ENCODE data around the gene CARMIL3. TPM values are rescaled to one million over a fixed set of nuclear protein-coding genes. Genes with fewer than 3 reads are reported as not detected.
A peak's percentile ranks its signal among the peaks of the same experiment; 100 is the strongest.

Gene CARMIL3
- polyA plus RNA-seq, 1 donor from 2014 or later: 43.6 TPM

DNA sequence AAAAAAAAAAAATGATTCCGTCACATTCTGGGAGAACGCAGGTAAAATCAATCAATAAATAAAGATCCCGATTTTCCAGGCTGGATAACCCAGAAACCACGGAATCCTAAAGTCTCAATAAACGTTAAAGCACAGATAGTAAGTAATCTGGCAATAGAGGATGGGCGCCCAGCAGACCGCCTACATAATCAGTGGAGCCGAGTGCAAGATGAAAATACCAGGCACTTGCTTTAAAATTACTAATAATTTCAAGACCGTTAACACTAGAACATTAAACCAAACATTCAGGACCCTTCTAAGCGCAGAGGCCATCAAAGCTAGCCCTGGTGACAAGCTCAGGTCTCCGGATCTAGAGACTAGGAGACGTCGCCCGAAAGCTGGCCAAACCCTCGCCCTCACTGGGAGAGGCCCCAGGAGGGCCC, 61.6 kb downstream of the CARMIL3 start:
- no peaks in the 10 kb centered on the region for H3K27me3 ChIP-seq (ENCODE audit: insufficient read depth, low read depth, low read length)
- peaks cover 10% of the 10 kb centered on the region for H3K79me2 ChIP-seq (replicated peaks; ENCODE audit: insufficient read depth, low read length)
- TF ChIP-seq, protein P1, sequence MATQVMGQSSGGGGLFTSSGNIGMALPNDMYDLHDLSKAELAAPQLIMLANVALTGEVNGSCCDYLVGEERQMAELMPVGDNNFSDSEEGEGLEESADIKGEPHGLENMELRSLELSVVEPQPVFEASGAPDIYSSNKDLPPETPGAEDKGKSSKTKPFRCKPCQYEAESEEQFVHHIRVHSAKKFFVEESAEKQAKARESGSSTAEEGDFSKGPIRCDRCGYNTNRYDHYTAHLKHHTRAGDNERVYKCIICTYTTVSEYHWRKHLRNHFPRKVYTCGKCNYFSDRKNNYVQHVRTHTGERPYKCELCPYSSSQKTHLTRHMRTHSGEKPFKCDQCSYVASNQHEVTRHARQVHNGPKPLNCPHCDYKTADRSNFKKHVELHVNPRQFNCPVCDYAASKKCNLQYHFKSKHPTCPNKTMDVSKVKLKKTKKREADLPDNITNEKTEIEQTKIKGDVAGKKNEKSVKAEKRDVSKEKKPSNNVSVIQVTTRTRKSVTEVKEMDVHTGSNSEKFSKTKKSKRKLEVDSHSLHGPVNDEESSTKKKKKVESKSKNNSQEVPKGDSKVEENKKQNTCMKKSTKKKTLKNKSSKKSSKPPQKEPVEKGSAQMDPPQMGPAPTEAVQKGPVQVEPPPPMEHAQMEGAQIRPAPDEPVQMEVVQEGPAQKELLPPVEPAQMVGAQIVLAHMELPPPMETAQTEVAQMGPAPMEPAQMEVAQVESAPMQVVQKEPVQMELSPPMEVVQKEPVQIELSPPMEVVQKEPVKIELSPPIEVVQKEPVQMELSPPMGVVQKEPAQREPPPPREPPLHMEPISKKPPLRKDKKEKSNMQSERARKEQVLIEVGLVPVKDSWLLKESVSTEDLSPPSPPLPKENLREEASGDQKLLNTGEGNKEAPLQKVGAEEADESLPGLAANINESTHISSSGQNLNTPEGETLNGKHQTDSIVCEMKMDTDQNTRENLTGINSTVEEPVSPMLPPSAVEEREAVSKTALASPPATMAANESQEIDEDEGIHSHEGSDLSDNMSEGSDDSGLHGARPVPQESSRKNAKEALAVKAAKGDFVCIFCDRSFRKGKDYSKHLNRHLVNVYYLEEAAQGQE (IDR thresholded peaks at IDR 0.05; ENCODE audit: borderline replicate concordance): no peak
- TF ChIP-seq RAD21 (conservative IDR thresholded peaks at IDR 0.05) (no peak), EZH2 (IDR thresholded peaks at IDR 0.05; ENCODE audit: borderline replicate concordance, insufficient read depth, low read length, poor library complexity, severe bottlenecking) (no peak), SMC3 (conservative IDR thresholded peaks at IDR 0.05; ENCODE audit: poor library complexity) (no peak), TAF1 (IDR thresholded peaks at IDR 0.05; ENCODE audit: low read depth) (no peak), POLR2AphosphoS5 (IDR thresholded peaks at IDR 0.05) (no peak), MXI1 (conservative IDR thresholded peaks at IDR 0.05; ENCODE audit: poor library complexity, severe bottlenecking) (no peak), EP300 (conservative IDR thresholded peaks at IDR 0.05; ENCODE audit: poor library complexity, severe bottlenecking) (no peak)
- TF ChIP-seq, protein P2, sequence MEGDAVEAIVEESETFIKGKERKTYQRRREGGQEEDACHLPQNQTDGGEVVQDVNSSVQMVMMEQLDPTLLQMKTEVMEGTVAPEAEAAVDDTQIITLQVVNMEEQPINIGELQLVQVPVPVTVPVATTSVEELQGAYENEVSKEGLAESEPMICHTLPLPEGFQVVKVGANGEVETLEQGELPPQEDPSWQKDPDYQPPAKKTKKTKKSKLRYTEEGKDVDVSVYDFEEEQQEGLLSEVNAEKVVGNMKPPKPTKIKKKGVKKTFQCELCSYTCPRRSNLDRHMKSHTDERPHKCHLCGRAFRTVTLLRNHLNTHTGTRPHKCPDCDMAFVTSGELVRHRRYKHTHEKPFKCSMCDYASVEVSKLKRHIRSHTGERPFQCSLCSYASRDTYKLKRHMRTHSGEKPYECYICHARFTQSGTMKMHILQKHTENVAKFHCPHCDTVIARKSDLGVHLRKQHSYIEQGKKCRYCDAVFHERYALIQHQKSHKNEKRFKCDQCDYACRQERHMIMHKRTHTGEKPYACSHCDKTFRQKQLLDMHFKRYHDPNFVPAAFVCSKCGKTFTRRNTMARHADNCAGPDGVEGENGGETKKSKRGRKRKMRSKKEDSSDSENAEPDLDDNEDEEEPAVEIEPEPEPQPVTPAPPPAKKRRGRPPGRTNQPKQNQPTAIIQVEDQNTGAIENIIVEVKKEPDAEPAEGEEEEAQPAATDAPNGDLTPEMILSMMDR (IDR thresholded peaks at IDR 0.05; ENCODE audit: poor library complexity, severe bottlenecking): no peak
- peak overlapping the region; percentile 89 for H3K4me3 ChIP-seq (ENCODE audit: low read length)
- peak overlapping the region; percentile 84 for H3K4me2 ChIP-seq (ENCODE audit: low read length)
- peak overlapping the region; percentile 100 for H3K27ac ChIP-seq (ENCODE audit: low read length)
- no peaks in the 10 kb centered on the region for H3F3A ChIP-seq (ENCODE audit: insufficient read depth, low read length, poor library complexity, severe bottlenecking)
- no peaks in the 10 kb centered on the region for H4K20me1 ChIP-seq (ENCODE audit: insufficient read depth)
- peak overlapping the region; percentile 99 for H2AFZ ChIP-seq (ENCODE audit: low read depth, low read length)
- no peaks in the 10 kb centered on the region for H3K36me3 ChIP-seq (ENCODE audit: insufficient read depth, low read length)
- H3K9me3 ChIP-seq (ENCODE audit: low read length): no peaks in the 10 kb centered on the region
- peak overlapping the region; percentile 98 for H3K9ac ChIP-seq (ENCODE audit: low read length)
- no peaks in the 10 kb centered on the region for H3K9me2 ChIP-seq (ENCODE audit: insufficient read depth, low read length)

DNA sequence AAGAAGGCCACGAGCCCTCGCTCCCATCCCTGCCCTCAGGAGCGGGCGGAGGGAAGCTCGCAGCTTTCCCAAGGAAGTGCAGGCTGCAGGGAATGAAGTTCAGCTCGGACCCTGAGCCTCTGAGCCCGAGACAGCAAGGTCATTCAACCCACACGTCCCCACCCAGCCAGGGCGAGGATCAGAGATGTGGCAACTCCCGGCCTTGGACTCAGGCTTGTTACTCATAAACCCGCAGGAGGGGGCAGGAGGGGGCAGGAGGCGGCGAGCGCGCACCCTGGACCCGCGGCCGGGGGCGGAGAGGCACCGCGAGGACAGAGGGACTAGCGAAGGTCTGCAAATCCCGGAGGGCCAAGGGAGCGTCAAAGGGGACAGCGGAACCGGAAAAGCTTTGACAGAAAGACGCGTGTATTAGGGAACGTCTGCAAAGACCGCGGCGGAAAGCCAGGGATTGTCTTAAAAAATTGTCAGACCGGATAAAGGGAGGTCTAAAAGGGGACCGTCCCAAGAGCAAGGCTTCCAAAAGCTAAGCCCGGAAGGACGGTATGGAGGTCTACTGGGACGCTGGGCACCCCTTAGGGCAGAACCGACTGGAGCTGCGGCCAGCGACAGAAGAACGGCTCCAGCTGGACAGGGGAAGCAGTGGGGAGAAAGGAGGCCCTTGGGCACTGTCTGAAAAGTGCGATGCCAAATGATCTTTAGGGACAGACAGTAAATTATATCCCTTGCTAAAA, 62.2 kb downstream of the CARMIL3 start:
- H4K20me1 ChIP-seq (ENCODE audit: insufficient read depth): no peaks in the 10 kb centered on the region
- H3K36me3 ChIP-seq (ENCODE audit: insufficient read depth, low read length): no peaks in the 10 kb centered on the region
- no peaks in the 10 kb centered on the region for H3K9me3 ChIP-seq (ENCODE audit: low read length)
- H3K79me2 ChIP-seq (replicated peaks; ENCODE audit: insufficient read depth, low read length): peaks cover 10% of the 10 kb centered on the region
- H3K9ac ChIP-seq (ENCODE audit: low read length): peak overlapping the region; percentile 98
- H3K27me3 ChIP-seq (ENCODE audit: insufficient read depth, low read depth, low read length): no peaks in the 10 kb centered on the region
- no peaks in the 10 kb centered on the region for H3F3A ChIP-seq (ENCODE audit: insufficient read depth, low read length, poor library complexity, severe bottlenecking)
- peak overlapping the region; percentile 99 for H2AFZ ChIP-seq (ENCODE audit: low read depth, low read length)
- H3K27ac ChIP-seq (ENCODE audit: low read length): peak overlapping the region; percentile 100
- no peak for TF ChIP-seq MXI1 (conservative IDR thresholded peaks at IDR 0.05; ENCODE audit: poor library complexity, severe bottlenecking)
- TF ChIP-seq, protein P2 (IDR thresholded peaks at IDR 0.05; ENCODE audit: poor library complexity, severe bottlenecking): peak; percentile 7
- TF ChIP-seq EP300 (conservative IDR thresholded peaks at IDR 0.05; ENCODE audit: poor library complexity, severe bottlenecking): no peak
- peak; percentile 52 for TF ChIP-seq TAF1 (IDR thresholded peaks at IDR 0.05; ENCODE audit: low read depth)
- TF ChIP-seq, protein P1 (IDR thresholded peaks at IDR 0.05; ENCODE audit: borderline replicate concordance): peak; percentile 17
- TF ChIP-seq POLR2AphosphoS5 (IDR thresholded peaks at IDR 0.05): peak; percentile 85
- TF ChIP-seq EZH2 (IDR thresholded peaks at IDR 0.05; ENCODE audit: borderline replicate concordance, insufficient read depth, low read length, poor library complexity, severe bottlenecking): no peak
- TF ChIP-seq SMC3 (conservative IDR thresholded peaks at IDR 0.05; ENCODE audit: poor library complexity): peak; percentile 36
- TF ChIP-seq RAD21 (conservative IDR thresholded peaks at IDR 0.05): peak; percentile 34
- H3K4me3 ChIP-seq (ENCODE audit: low read length): peak overlapping the region; percentile 89
- peak overlapping the region; percentile 84 for H3K4me2 ChIP-seq (ENCODE audit: low read length)
- H3K9me2 ChIP-seq (ENCODE audit: insufficient read depth, low read length): no peaks in the 10 kb centered on the region

Measured in neural cell (in vitro differentiated cells).